Endothelial cell of umbilical vein (primary cell): ENCODE results near the gene KARS1.

Experiments
- CTCF ChIP-seq, 2 donors: IDR thresholded peaks; 1 replicate in 1 of 2; 2 replicates in 1 of 2; pipeline ENCODE4 v1.5.1; 2011; ENCODE audit warnings: low read length in 2 of 2, mild to moderate bottlenecking in 2 of 2, moderate library complexity in 2 of 2, control low read depth in 1 of 2, inconsistent platforms in 1 of 2, low read depth in 1 of 2; ENCODE audit not compliant: insufficient read depth in 1 of 2; ENCODE audit errors: extremely low read depth in 1 of 2
- EZH2 ChIP-seq: IDR thresholded peaks from 2 replicates; pipeline ENCODE4 v1.6.1; 2012; ENCODE audit warnings: borderline replicate concordance, low read depth, mild to moderate bottlenecking, moderate library complexity, low read length, inconsistent platforms; ENCODE audit not compliant: severe bottlenecking
- GATA2 ChIP-seq: IDR thresholded peaks from 2 replicates; pipeline ENCODE4 v1.7.0; 2011; ENCODE audit warnings: low read depth, mild to moderate bottlenecking, moderate library complexity, mixed read lengths, low read length; ENCODE audit not compliant: insufficient read length, insufficient read depth
- JUN ChIP-seq: IDR thresholded peaks from 2 replicates; pipeline ENCODE4 v1.6.1; 2011; ENCODE audit warnings: borderline replicate concordance, low read depth; ENCODE audit not compliant: insufficient read length, insufficient read depth
- MAX ChIP-seq: IDR thresholded peaks from 2 replicates; pipeline ENCODE4 v1.6.1; 2011; ENCODE audit not compliant: insufficient read depth, insufficient read length
- MYC ChIP-seq: IDR thresholded peaks from one replicate; pipeline ENCODE4 v1.6.1; 2011; ENCODE audit warnings: mild to moderate bottlenecking, low read depth, low read length
- POLR2A ChIP-seq: IDR thresholded peaks from 2 replicates; pipeline ENCODE4 v1.6.1; 2012; ENCODE audit warnings: low read depth, mild to moderate bottlenecking, control low read depth, low read length
- POLR2AphosphoS5 ChIP-seq: IDR thresholded peaks from 2 replicates; pipeline ENCODE4 v1.6.1; 2012; ENCODE audit warnings: low read depth, mild to moderate bottlenecking, control low read depth, low read length, moderate library complexity; ENCODE audit not compliant: insufficient read depth

- no peak for TF ChIP-seq CTCF (IDR thresholded peaks at IDR 0.05; ENCODE audit: extremely low read depth in 1 of 2, insufficient read depth in 1 of 2, low read depth in 1 of 2, low read length in 2 of 2)
- TF ChIP-seq MAX: no peak
- TF ChIP-seq EZH2: no peak
- no peak for TF ChIP-seq POLR2AphosphoS5
- no peak for TF ChIP-seq GATA2
- TF ChIP-seq POLR2A: no peak
- no peak for TF ChIP-seq MYC
- no peak for TF ChIP-seq JUN
Measured at GRCh38 chr16:75626806-75627205, 20.7 kb downstream of the KARS1 start.
